ENCODE data around the gene CIAO2B. TPM values are rescaled to one million over a fixed set of nuclear protein-coding genes. Genes with fewer than 3 reads are reported as not detected.

Gene CIAO2B
- total and polyA plus RNA-seq, 4 donors, result 51.1 to 120 (median 86.2) TPM

- no peak overlapping the region for H3K27ac ChIP-seq (ENCODE audit: low read depth in 1 of 2, low read length in 2 of 2)
- no peak for DNase-seq (ENCODE audit: low spot score)
- TF ChIP-seq YY1 (IDR thresholded peaks at IDR 0.05) (no peak), GABPA (IDR thresholded peaks at IDR 0.05 in 1 of 2, conservative IDR thresholded peaks at IDR 0.05 in 1 of 2) (no peak), JUND (IDR thresholded peaks at IDR 0.05) (no peak), REST (IDR thresholded peaks at IDR 0.05) (no peak), SP1 (IDR thresholded peaks at IDR 0.05) (no peak), ATF3 (IDR thresholded peaks at IDR 0.05) (no peak), RXRA (IDR thresholded peaks at IDR 0.05) (no peak), FOXA1 (IDR thresholded peaks at IDR 0.05) (no peak), ZBTB33 (IDR thresholded peaks at IDR 0.05) (no peak), HNF4A (conservative IDR thresholded peaks at IDR 0.05) (no peak), EGR1 (IDR thresholded peaks at IDR 0.05; ENCODE audit: low read depth in 2 of 2) (no peak), MAX (IDR thresholded peaks at IDR 0.05) (no peak), FOXA2 (IDR thresholded peaks at IDR 0.05) (no peak), NR2F2 (IDR thresholded peaks at IDR 0.05) (no peak), HNF4G (IDR thresholded peaks at IDR 0.05) (no peak), TAF1 (conservative IDR thresholded peaks at IDR 0.05) (no peak)
- H3K36me3 ChIP-seq (ENCODE audit: control insufficient read depth in 4 of 4, insufficient read depth in 3 of 4, low read depth in 1 of 4, low read length in 3 of 4), result no peaks in the 10 kb centered on the region
- 79% methylated on average over 7 of the region's 7 CpGs for WGBS
- no peak overlapping the region for H3K9ac ChIP-seq (ENCODE audit: low read depth in 1 of 2, low read length in 2 of 2)
- H3K9me3 ChIP-seq (ENCODE audit: control insufficient read depth in 4 of 4, low read length in 3 of 4), result no peaks in the 10 kb centered on the region
- H3K27me3 ChIP-seq (ENCODE audit: control insufficient read depth in 4 of 4, insufficient read depth in 4 of 4, low read length in 3 of 4), result no peaks in the 10 kb centered on the region
- H3K4me3 ChIP-seq (ENCODE audit: low read depth in 1 of 3, low read length in 3 of 3), result no peak overlapping the region
- H3K4me1 ChIP-seq (ENCODE audit: control insufficient read depth in 4 of 4, insufficient read depth in 4 of 4, low read length in 3 of 4), result no peaks in the 10 kb centered on the region
Observed at GRCh38 chr16:66915041-66915440, 19.2 kb downstream of the CIAO2B start.

- TF ChIP-seq HNF4G (IDR thresholded peaks at IDR 0.05) (no peak), ATF3 (IDR thresholded peaks at IDR 0.05) (no peak), RAD21 (IDR thresholded peaks at IDR 0.05) (no peak), EGR1 (IDR thresholded peaks at IDR 0.05; ENCODE audit: low read depth in 2 of 2) (no peak), CTCF (IDR thresholded peaks at IDR 0.05; ENCODE audit: low read depth, low read length, missing input control) (no peak), NR2F2 (IDR thresholded peaks at IDR 0.05) (no peak), YY1 (IDR thresholded peaks at IDR 0.05) (no peak), JUND (IDR thresholded peaks at IDR 0.05) (no peak), ZBTB33 (IDR thresholded peaks at IDR 0.05) (no peak), GABPA (IDR thresholded peaks at IDR 0.05 in 1 of 2, conservative IDR thresholded peaks at IDR 0.05 in 1 of 2) (no peak), RXRA (IDR thresholded peaks at IDR 0.05) (no peak), FOXA2 (IDR thresholded peaks at IDR 0.05) (no peak), TAF1 (conservative IDR thresholded peaks at IDR 0.05) (no peak)
- Histone ChIP-seq H3K36me3 (ENCODE audit: control insufficient read depth in 4 of 4, insufficient read depth in 3 of 4, low read depth in 1 of 4, low read length in 3 of 4) (no peaks in the 10 kb centered on the region), H3K4me3 (ENCODE audit: low read depth in 1 of 3, low read length in 3 of 3) (no peak overlapping the region), H3K9ac (ENCODE audit: low read depth in 1 of 2, low read length in 2 of 2) (no peak overlapping the region), H3K27me3 (ENCODE audit: control insufficient read depth in 4 of 4, insufficient read depth in 4 of 4, low read length in 3 of 4) (no peaks in the 10 kb centered on the region), H3K4me1 (ENCODE audit: control insufficient read depth in 4 of 4, insufficient read depth in 4 of 4, low read length in 3 of 4) (no peaks in the 10 kb centered on the region), H3K27ac (ENCODE audit: low read depth in 1 of 2, low read length in 2 of 2) (no peak overlapping the region), H3K9me3 (ENCODE audit: control insufficient read depth in 4 of 4, low read length in 3 of 4) (no peaks in the 10 kb centered on the region)
- 96% methylated on average over 7 of the region's 7 CpGs for WGBS
- no peak for DNase-seq (ENCODE audit: low spot score)
Observed at GRCh38 chr16:66914541-66914940, 19.7 kb downstream of the CIAO2B start.

Measured in liver (tissue), 9 donors.